K562 (cell line): ENCODE measurements around the gene PPP1CA. TPM values are rescaled to one million over a fixed set of nuclear protein-coding genes. Genes with fewer than 3 reads are reported as not detected.

ENCODE experiments used
- ATF7 ChIP-seq: fragments of 450-650 bp; IDR thresholded peaks from 2 replicates; pipeline ENCODE4 v1.7.1; 2014; ENCODE audit warnings: mild to moderate bottlenecking, moderate library complexity
- HMGXB4 ChIP-seq: sonication (generic); formaldehyde crosslinking; IDR thresholded peaks from 2 replicates; pipeline ENCODE4 v1.8.1; 2023; ENCODE audit warnings: mild to moderate bottlenecking, missing genetic modification reagents
- MEF2D ChIP-seq: conservative IDR thresholded peaks from 2 replicates; pipeline ENCODE4 v1.6.1; 2016; ENCODE audit warnings: low read depth, missing genetic modification characterization, missing compliant biosample characterization
- NEUROD1 ChIP-seq: fragments of 150-350 bp; IDR thresholded peaks from 2 replicates; pipeline ENCODE4 v1.6.1; 2014; ENCODE audit warnings: borderline replicate concordance, low read length, low read depth; ENCODE audit not compliant: partially characterized antibody
- SMAD3 ChIP-seq: fragments of 450-650 bp; formaldehyde crosslinking; conservative IDR thresholded peaks from 2 replicates; pipeline ENCODE4 v1.4.0; 2020; ENCODE audit warnings: mild to moderate bottlenecking
- SMAD4 ChIP-seq: fragments of 250-450 bp; sonication (Bioruptor Pico); conservative IDR thresholded peaks from 2 replicates; pipeline ENCODE4 v1.8.0; 2021; ENCODE audit warnings: inconsistent platforms, mild to moderate bottlenecking, moderate library complexity
- SMARCE1 ChIP-seq: fragments of 450-650 bp; IDR thresholded peaks from 2 replicates; pipeline ENCODE4 v1.7.1; 2016; ENCODE audit warnings: mild to moderate bottlenecking
- SREBF2 ChIP-seq: sonication (generic); formaldehyde crosslinking; IDR thresholded peaks from 2 replicates; pipeline ENCODE4 v1.4.0; 2020; ENCODE audit warnings: mild to moderate bottlenecking, missing genetic modification reagents
- TCF3 ChIP-seq: sonication (generic); formaldehyde crosslinking; IDR thresholded peaks from 2 replicates; pipeline ENCODE4 v1.4.0; 2020; ENCODE audit warnings: mild to moderate bottlenecking, missing genetic modification reagents
- VEZF1 ChIP-seq: fragments of 200-800 bp; sonication (Bioruptor generic); IDR thresholded peaks from 2 replicates; pipeline ENCODE4 v1.6.1; 2017; ENCODE audit warnings: missing genetic modification characterization, missing compliant biosample characterization
- ZNF212 ChIP-seq: fragments of 450-650 bp; formaldehyde crosslinking; IDR thresholded peaks from 2 replicates; pipeline ENCODE4 v1.4.0; 2020; ENCODE audit warnings: mild to moderate bottlenecking
- polyA plus RNA-seq, 8 experiments: library from polyadenylated mRNA; depleted of rRNA in 4 of 8; stranded (reverse) in 5 of 8; unstranded in 3 of 8; fragments of >200 nt; fragmentation: Nextera tagmentation in 2 of 8; fragmentation: Illumina TruSeq in 1 of 8; extraction: Ambion mirVana in 2 of 8; extraction: Trizol in 1 of 8; gene quantifications; 2 replicates each; pipeline versions ENCODE4 v1.2.1 to v1.2.3, GENCODE V29; 2011 to 2014; ENCODE audit warnings: inconsistent platforms in 1 of 8, missing spikeins in 1 of 8
- total RNA-seq, 7 experiments: library from RNA; depleted of rRNA in 6 of 7; stranded (reverse); fragments of >200 nt in 6 of 7; fragmentation: Illumina TruSeq in 2 of 7; extraction: Trizol in 2 of 7; gene quantifications; 2 replicates each; pipeline versions ENCODE4 v1.2.1 to v1.2.3, GENCODE V29; 2011 to 2021; ENCODE audit warnings: low replicate concordance in 1 of 7
- TF ChIP-seq, protein P1 (sequence below): fragments of 450-650 bp; IDR thresholded peaks from 2 replicates; pipeline ENCODE4 v1.6.1; 2016; ENCODE audit warnings: borderline replicate concordance
- TF ChIP-seq, protein P2 (sequence below): sonication (generic); formaldehyde crosslinking; IDR thresholded peaks from 2 replicates; pipeline ENCODE4 v1.9.0; 2022; ENCODE audit warnings: mild to moderate bottlenecking, missing genetic modification reagents
- TF ChIP-seq, protein P3 (sequence below): fragments of 450-650 bp; IDR thresholded peaks from 2 replicates; pipeline ENCODE4 v1.6.1; 2014; ENCODE audit warnings: low read depth, mild to moderate bottlenecking, moderate library complexity, borderline replicate concordance

Gene PPP1CA
- total and polyA plus RNA-seq, 9 of the 15 experiments (the other 6 are each of a cell fraction or from before 2014, with no cell fraction given): 18.2 to 242 (median 188) TPM

DNA sequence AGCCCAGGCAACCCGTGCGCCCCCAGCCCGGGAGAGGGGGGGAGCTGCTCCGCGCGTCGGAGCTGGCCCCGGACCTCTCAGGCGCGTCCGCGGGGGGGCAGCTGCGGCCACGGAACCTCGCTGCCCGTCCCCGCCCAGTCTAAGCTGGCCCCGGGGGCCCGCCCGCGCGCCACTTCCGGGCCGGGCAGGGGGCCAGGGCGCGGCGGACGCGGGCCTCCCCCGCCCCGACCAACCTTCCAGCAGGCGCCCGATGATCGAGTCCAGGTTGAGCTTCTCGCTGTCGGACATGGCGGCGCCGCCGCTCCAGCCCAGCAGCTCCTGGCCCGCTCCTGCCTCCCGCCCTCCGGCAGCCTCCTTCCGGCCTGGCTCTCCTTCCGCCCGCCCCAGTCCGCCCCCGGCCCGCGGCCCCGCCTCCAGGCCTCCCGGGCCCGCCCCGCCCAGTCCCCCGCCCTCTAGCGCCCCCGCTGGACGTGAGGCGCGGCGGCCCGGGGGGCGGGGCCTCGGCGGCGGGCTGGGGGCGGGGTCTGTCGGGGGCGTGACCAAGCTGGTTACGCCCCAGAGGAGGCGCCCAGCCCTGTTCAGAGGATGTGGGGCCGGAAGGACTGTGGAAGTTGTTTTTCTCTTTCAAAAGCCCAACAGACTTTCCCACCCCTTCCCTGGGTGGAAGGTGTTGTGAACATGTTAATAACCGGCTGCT, at the start of gene PPP1CA (continued):
- TF ChIP-seq SMAD4 (CRISPR knock-in tag) (peak; percentile 62), MEF2D (tag) (no peak), HMGXB4 (CRISPR knock-in tag) (0 out of 2 replicates have a peak, but pooled peaks have one; percentile 65), NEUROD1 (no peak), ZNF212 (no peak), VEZF1 (CRISPR knock-in tag) (peak; percentile 97), SMAD3 (CRISPR knock-in tag) (no peak), TCF3 (CRISPR knock-in tag) (no peak), SREBF2 (CRISPR knock-in tag) (no peak), ATF7 (peak; percentile 73), SMARCE1 (0 out of 2 replicates have a peak, but pooled peaks have one; percentile 46)
- TF ChIP-seq, protein P1, sequence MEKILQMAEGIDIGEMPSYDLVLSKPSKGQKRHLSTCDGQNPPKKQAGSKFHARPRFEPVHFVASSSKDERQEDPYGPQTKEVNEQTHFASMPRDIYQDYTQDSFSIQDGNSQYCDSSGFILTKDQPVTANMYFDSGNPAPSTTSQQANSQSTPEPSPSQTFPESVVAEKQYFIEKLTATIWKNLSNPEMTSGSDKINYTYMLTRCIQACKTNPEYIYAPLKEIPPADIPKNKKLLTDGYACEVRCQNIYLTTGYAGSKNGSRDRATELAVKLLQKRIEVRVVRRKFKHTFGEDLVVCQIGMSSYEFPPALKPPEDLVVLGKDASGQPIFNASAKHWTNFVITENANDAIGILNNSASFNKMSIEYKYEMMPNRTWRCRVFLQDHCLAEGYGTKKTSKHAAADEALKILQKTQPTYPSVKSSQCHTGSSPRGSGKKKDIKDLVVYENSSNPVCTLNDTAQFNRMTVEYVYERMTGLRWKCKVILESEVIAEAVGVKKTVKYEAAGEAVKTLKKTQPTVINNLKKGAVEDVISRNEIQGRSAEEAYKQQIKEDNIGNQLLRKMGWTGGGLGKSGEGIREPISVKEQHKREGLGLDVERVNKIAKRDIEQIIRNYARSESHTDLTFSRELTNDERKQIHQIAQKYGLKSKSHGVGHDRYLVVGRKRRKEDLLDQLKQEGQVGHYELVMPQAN: no peak
- TF ChIP-seq, protein P2, sequence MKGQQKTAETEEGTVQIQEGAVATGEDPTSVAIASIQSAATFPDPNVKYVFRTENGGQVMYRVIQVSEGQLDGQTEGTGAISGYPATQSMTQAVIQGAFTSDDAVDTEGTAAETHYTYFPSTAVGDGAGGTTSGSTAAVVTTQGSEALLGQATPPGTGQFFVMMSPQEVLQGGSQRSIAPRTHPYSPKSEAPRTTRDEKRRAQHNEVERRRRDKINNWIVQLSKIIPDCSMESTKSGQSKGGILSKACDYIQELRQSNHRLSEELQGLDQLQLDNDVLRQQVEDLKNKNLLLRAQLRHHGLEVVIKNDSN (CRISPR knock-in tag): 0 out of 2 replicates have a peak, but pooled peaks have one; percentile 17
- TF ChIP-seq, protein P3, sequence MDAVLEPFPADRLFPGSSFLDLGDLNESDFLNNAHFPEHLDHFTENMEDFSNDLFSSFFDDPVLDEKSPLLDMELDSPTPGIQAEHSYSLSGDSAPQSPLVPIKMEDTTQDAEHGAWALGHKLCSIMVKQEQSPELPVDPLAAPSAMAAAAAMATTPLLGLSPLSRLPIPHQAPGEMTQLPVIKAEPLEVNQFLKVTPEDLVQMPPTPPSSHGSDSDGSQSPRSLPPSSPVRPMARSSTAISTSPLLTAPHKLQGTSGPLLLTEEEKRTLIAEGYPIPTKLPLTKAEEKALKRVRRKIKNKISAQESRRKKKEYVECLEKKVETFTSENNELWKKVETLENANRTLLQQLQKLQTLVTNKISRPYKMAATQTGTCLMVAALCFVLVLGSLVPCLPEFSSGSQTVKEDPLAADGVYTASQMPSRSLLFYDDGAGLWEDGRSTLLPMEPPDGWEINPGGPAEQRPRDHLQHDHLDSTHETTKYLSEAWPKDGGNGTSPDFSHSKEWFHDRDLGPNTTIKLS: peak; percentile 46; the same call in 1 of the 2 replicates
- TF ChIP-seq, all 486 proteins: peak for 90
